Mucosa of gallbladder (tissue), 1 donor: Measurements from ENCODE around the gene TMBIM6. TPM values are rescaled to one million over a fixed set of nuclear protein-coding genes. Genes with fewer than 3 reads are reported as not detected.

Experiments used
- total RNA-seq: library from RNA; stranded (reverse); gene quantifications from one replicate; pipeline ENCODE4 v1.2.1, GENCODE V29; 2021
- donor health status: DM: no; HTN: no; CAD: no.

TMBIM6 gene
- total RNA-seq, 1 donor from 2014 or later: 901 TPM

Other genes starting within 250 kb of the TMBIM6 start
- 22.6 TPM for gene KCNH3, start 202.5 kb upstream of the TMBIM6 start, total RNA-seq
- gene MCRS1, start 173.4 kb upstream of the TMBIM6 start, total RNA-seq: 64.5 TPM
- gene FAM186B, start 135.9 kb upstream of the TMBIM6 start, total RNA-seq: 0.32 TPM
- 33.4 TPM for gene PRPF40B, start 118.0 kb upstream of the TMBIM6 start, total RNA-seq
- gene FMNL3, start 34.2 kb upstream of the TMBIM6 start, total RNA-seq: 27.8 TPM
- 22.0 TPM for gene NCKAP5L, start 86.9 kb downstream of the TMBIM6 start, total RNA-seq
- 6.0 TPM for gene BCDIN3D, start 101.5 kb downstream of the TMBIM6 start, total RNA-seq
- gene FAIM2, start 162.3 kb downstream of the TMBIM6 start, total RNA-seq: 13.0 TPM
- not detected for gene AQP2, start 209.2 kb downstream of the TMBIM6 start, total RNA-seq
- gene AQP5, start 220.3 kb downstream of the TMBIM6 start, total RNA-seq: 1.6 TPM
- gene AQP6, start 231.4 kb downstream of the TMBIM6 start, total RNA-seq: 0.32 TPM